Suppressor macrophage treated with lipopolysaccharide for 1 hour (primary cell): ENCODE results near the gene AAR2.

Experiments used
- DNase-seq, 3 donors: peaks; one replicate each; pipeline ENCODE4 v3.0.0-alpha.2; 2020 to 2022

Gene AAR2

DNA sequence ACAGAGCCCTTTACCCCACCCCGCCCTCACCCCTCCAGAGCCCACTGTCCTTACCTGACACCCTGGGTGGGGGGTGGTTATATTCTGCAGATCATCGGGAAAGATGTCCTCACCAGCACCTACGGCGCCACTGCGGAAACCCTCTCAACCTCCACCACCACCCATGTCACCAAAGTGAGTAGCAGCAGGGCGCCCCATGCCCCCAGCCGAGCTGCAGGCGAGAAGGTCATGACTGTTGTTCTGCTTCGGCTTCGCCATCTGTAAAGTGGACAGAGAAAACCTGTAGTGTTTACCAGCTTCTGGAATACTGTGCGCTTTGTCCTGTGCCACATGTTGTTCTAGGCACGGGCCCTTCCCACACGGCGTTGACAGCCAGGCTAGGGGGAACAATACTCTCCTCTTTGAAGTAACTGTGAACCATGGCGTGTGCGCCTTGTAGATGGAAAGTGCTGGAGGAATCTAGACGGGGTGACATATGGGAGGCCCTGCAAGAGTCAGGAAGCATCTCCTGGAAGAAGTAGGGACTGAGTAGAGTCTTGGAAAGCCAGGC lies 16.5 kb upstream of the AAR2 start:
- DNase-seq, result no peak

DNA sequence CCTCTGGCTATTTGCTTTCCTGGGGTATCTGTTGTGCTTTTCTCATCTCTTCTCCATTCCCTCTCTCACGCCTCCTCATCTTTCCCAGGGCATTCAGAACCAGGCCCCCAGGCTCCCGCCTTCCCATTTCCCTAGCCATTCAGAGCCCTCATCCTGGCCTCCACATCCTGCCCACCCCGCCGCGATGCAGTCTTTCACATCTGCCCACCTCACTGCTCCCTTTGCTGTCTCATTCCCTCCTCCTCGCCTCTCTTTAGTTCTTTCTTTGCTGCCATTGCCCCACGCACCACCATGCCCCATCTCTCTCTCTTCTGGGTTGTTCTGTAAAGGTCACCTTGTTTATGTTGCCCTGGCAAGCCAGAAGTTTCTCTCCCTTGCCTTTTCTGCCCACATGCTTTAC lies 10.6 kb upstream of the AAR2 start:
- no peak for DNase-seq

DNA sequence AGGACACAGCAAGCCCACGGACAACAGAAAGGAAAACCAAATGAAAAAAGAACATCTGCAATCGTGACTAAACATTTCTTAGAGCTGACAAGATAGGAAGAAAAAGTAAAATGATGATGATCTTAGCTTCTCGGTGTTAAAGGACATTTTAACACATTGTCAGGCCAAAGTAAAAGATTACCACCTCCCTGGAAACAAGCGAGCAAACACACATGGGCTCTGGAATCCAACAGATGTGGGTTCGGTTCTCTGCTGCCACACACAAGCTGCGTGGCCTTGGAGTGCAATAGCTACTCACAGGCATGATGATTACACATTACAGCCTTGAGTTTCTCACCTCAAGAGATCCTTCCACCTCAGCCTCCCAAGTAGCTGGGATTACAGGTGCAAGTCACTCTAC lies 7.5 kb upstream of the AAR2 start:
- DNase-seq, result peak in 1 of 3 donors; percentile 8

GRCh38 chr20:36230019-36230418 lies 6.3 kb upstream of the AAR2 start:
- DNase-seq, result no peak

- no peak for DNase-seq
Measured at GRCh38 chr20:36231331-36231730, 4.9 kb upstream of the AAR2 start.

DNA sequence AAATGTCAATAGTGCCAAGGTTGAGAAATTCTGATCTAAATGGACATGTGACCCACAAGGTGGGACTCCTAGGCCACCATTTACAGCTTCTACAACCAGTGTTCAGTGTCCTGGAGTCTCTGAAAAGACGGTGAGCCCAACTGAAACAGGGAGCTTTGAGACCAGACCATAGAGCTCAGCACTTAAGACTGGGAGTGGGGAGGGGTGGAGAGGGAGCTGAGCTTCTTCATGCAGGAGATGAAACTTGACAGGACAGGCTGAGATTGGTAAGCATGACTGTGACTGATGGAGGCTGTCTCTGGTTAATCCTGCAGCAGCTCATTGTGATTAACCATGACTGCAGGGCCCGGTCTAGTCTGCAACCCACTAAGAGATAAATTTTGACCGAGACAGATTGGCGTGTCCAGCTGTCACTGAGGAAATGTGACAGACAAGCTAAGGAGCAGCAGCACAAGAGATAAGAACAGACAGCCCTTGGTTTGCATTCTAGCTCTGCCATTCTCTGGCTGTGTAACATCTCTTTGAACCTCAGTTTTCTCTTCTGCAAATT lies 1.4 kb upstream of the AAR2 start:
- no peak for DNase-seq

- DNase-seq, result peak in 1 of 3 donors; percentile 6
Measured at GRCh38 chr20:36236786-36237121, 476 bp downstream of the AAR2 start.

GRCh38 chr20:36237477-36237876 lies 1.2 kb downstream of the AAR2 start:
- DNase-seq, result no peak

DNA sequence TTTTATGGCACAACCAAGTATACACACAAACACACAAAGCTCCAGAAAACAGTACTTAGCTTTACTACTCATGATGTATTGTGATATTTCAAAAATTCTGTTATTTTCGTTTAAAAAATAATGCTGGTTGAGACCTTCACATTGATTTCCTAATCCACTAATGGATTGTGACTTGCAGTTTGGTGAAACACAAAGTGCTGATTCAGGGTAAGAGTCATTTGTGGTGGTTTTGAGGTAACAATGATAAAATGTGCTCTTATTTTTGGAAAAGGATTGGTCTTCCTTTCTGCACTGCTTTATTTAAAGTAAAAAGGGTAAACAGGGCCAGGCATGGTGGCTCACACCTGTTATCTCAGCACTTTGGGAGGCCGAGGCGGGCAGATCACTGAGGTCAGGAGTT lies 1.9 kb downstream of the AAR2 start:
- DNase-seq, result no peak

DNA sequence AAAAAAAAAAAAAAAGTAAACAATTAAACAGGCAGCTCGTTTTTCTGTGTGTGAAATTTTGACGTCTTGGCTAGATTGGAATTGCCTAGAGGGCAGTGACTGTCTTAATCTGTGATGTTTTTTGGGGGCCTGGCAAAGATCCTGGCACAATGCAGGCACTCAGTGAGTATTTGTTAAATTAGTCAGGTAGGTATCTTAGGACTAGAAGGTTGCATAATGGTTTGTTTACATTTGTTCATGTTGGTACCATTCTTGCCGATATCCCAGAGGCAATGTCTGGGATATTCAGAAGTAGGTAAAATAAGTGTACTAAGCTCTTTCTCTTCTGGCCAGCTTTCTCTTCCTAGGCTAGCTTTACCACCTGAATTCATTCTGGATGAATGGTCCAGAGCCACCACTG lies 2.5 kb downstream of the AAR2 start:
- DNase-seq, result no peak

- no peak for DNase-seq
Measured at GRCh38 chr20:36240076-36240475, 3.8 kb downstream of the AAR2 start.

GRCh38 chr20:36241678-36242077 lies 5.4 kb downstream of the AAR2 start:
- DNase-seq, result no peak

DNA sequence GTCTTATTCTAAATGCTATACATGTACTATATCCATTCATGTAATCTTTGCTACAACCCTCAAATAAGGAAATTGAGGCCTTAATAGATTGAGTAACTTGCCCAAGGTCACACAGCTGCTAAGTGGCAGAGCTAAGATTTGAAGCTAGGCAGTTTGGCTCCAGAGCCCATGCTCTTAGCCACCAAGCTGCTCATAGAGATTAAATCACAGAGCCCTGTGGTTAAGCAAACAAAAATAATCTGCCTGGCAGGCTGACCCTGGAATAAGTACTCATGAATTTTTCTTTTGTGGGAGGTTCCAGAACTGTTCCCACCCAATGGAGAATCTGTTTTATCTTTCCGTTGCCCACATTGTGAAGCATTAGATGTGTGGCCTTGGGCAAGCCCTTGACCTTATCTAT lies 7.4 kb downstream of the AAR2 start:
- no peak for DNase-seq

DNA sequence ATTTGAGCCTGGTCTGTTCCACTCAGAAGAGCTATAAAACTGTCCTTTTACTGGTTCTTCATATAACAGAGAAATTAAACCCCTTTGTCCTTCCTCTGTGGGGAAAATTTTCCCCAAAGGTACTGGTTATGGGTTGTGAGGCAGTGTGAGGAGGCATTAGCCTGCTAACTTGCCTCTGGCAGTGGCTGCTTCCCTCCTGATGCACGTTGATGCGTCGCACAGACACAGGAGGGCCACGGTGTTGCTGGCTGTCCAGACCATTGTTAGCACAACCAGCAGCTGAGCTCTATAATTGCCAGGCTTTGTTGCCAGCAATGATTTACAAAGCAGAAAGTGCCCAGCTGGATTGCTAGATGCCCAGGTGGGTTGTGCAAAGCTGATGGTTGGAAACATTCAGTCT lies 10.1 kb downstream of the AAR2 start:
- no peak for DNase-seq

- no peak for DNase-seq
Measured at GRCh38 chr20:36248836-36249235, 12.6 kb downstream of the AAR2 start.

GRCh38 chr20:36249450-36249849 lies 13.2 kb downstream of the AAR2 start:
- no peak for DNase-seq

DNA sequence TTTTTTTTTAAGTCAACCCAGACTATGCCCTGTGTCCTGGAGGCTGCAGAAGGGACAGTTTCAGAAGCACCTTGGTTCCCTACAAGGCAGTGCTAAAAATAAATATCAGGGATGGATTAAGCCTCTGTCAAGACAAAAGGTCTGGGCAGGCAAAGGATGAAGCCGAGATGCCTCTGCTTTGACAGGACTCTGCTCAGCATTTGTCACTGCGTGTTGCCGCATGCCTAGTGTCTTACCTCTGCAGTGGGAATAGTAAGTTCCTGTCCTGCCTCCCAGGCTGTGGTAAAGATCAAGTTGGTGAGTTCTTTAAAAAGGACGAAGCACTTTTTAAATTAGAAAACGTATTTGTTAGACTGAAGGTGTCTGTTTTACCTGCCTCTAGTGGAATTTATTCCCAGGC lies 15.1 kb downstream of the AAR2 start:
- DNase-seq, result no peak

GRCh38 chr20:36252511-36252910 lies 16.2 kb downstream of the AAR2 start:
- no peak for DNase-seq

- no peak for DNase-seq
Measured at GRCh38 chr20:36253036-36253435, 16.8 kb downstream of the AAR2 start.

GRCh38 chr20:36254076-36254475 lies 17.8 kb downstream of the AAR2 start:
- DNase-seq, result no peak

DNA sequence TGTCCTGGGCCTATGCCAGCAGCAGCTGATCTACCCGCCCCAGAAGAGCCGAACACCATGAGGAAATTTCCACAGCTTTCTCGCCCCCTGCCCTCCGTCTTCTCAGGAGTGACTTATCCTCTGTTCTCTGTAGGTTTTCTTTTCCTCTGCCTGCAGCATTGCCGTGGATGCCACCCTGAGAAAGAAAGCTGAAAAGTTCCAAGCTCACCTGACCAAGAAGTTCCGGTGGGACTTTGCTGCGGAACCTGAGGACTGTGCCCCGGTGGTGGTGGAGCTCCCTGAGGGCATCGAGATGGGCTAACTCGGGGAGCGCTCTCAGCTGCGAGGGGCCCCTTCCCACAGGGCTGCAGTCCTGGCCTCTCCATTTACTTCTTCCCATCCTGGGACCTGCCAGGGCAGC lies 19.2 kb downstream of the AAR2 start:
- no peak for DNase-seq

GRCh38 chr20:36259177-36260061 lies 23.1 kb downstream of the AAR2 start:
- no peak for DNase-seq

DNA sequence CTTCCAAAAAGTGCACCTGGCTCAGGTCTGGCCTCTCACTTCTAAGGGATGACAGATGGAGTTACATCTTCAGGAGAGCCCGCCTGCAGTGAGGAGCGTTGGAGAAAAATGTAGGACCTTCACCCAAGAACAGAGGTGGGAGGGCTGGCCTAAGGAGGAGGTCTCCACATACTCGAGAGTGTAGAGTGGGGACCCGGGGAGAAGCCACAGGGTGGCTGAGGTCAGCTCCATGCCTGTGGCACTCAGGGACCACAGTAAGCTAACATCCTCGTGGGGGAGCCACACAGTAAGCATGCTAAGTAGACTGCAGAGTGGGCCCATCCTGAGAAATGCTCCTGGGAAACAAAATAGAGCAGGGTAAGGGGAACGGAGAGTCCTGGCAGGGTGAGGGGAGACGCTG lies 24.0 kb downstream of the AAR2 start:
- DNase-seq, result no peak

- no peak for DNase-seq
Measured at GRCh38 chr20:36261389-36262105, 25.3 kb downstream of the AAR2 start.
